ENCODE data around the gene INSIG1. TPM values are rescaled to one million over a fixed set of nuclear protein-coding genes. Genes with fewer than 3 reads are reported as not detected.

Gene INSIG1
- total RNA-seq, 1 experiment from 2014 or later = 105 TPM

DNA sequence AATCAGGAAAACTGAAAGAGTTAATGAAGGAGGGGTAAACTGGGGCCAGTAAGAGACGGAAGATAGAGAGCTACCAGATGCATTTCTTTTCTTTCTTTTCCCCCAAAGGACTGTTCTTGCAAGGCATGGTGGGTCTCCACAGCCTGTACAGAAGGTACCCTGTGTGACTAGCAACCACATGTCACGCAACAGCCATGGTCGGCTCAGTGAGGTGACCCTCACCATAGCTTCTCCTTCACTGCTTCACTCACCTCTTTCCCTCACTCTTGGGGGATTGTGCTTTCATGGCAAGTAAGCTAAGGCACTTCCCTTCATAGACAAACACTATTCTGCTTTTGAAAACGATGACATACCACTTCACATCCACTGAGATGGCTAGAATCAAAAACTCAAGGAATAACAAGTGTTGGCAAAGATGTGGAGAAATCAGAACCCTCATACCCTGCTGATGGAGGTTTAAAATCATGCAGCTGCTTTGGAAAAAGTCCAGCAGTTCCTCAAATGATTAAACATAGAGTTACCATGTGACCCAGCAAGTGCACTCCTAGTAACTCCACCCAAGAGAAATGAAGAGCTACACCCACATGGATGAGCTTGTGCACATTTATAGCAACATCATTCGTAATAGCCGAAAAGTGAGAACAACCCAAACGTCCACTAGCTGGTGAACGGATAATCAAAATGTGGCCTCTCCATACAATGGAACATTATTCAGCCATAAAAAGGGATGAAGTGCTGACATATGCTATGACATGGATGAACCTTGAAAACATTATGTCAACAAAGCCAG lies 3.8 kb upstream of the INSIG1 start:
- in situ Hi-C loops (cut with HindIII; ENCODE audit: low pct_unique_long_range_greater_than_20kb, low sequenced_read_pairs) = no loop called here
- DNase-seq (ENCODE audit: low read depth, low spot score) = no peak

DNA sequence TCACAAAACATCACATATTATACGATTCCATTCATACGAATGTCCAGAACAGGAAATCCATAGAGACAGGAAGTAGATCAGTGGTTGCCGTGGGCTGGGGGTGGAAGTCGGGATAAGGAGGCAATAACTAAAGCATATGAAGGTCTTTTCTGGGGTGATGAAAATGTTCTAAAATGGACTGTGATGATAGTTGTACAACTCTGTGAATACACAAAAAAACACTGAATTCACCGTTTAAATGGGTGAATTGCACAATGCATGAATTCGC lies 3.2 kb upstream of the INSIG1 start:
- no peak for DNase-seq (ENCODE audit: low read depth, low spot score)
- in situ Hi-C loops (cut with HindIII; ENCODE audit: low pct_unique_long_range_greater_than_20kb, low sequenced_read_pairs) = no loop called here

DNA sequence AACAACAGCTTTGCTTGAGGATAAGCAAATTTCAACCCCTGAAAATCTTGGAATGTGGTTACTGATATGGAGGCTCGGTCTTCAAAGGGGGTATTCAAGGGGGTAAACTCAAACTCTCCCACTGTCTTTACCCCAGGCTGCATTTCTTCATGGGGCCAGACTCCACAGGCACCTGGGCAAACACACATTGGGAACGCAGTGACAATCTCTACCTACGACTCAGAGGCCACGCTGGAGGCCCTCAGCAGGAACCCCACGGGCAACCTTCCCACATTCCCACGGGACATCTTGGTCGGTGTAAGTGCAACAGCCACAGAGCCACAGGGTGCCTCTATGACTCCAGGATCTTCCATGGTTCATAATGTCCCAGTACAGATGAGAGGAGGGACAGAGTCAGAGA lies 2.2 kb upstream of the INSIG1 start:
- no peak for DNase-seq (ENCODE audit: low read depth, low spot score)
- in situ Hi-C loops (cut with HindIII; ENCODE audit: low pct_unique_long_range_greater_than_20kb, low sequenced_read_pairs) = no loop called here

DNA sequence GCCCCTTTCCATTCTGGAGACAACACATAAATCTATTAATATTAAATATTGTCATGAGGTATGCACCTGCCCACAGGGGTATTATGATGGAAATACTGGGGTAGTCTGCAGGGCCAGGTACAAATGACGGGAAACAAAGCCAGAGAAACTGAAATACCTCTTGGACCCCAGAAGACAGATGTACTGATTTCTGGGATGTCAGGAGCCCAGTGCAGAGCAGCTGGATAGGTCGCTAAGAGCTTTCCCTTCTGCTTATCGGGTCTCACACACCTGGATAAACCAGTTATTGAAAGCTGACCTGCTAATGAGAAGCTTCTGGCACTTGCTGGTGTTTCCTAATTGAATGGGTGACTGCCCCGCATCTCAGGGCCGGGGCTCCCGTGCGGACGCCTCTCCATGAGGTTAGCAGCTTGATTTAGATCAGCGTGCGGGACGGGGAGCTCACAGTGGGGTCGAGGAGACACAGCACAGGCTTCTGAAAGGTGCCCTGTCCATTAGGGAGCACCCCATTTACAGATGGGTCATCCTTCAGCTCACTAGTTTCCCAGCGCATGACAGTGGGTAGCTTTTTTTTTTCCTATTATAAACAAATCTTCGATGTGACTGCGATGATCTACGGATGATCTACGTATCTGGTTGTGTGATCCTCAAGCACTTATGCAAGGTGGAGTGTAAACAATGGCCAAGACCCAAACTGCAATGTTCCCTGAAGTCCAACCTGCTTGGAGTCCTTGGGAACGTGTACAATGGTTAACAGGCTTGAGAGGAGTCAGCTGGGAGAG lies 1.5 kb upstream of the INSIG1 start:
- no peak for DNase-seq (ENCODE audit: low read depth, low spot score)
- in situ Hi-C loops (cut with HindIII; ENCODE audit: low pct_unique_long_range_greater_than_20kb, low sequenced_read_pairs) = no loop called here

DNA sequence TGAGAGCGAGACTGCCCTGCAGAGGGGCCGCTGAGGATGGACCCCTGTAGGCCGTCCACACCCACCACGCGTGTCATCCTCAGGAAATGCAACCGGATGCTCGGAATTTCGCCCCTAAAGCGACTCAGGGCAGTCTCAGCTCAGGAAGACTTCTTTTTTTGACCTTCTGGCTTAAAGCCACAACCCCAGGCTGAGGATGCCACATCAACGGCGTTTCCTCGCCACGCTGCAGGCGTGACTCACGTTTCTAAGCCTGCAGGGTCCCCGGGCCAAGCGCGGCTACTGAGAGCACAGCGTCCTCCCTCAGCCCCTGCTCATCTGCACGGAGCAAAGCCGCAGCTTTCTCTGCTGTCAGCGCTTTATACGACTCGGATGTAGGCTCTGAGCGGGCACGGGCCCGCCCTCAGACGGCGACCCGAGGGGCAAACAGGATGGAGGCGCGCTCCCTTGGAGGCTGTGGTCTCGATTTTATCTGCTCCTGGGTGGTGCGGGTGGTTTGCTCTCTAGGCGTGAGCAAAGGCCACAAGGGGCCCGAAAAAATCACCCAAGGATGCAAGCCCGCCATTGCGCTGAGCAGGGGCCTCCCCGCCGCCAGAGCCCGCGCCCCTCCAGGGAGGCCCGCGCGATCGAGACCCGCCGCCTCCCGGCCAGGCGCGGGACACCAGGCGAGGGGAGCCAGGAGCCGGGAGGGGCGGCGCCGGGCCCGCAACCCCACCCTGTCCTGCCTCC lies 726 bp upstream of the INSIG1 start:
- peak; percentile 23 for DNase-seq (ENCODE audit: low read depth, low spot score)
- in situ Hi-C loops (cut with HindIII; ENCODE audit: low pct_unique_long_range_greater_than_20kb, low sequenced_read_pairs) = no loop called here

DNA sequence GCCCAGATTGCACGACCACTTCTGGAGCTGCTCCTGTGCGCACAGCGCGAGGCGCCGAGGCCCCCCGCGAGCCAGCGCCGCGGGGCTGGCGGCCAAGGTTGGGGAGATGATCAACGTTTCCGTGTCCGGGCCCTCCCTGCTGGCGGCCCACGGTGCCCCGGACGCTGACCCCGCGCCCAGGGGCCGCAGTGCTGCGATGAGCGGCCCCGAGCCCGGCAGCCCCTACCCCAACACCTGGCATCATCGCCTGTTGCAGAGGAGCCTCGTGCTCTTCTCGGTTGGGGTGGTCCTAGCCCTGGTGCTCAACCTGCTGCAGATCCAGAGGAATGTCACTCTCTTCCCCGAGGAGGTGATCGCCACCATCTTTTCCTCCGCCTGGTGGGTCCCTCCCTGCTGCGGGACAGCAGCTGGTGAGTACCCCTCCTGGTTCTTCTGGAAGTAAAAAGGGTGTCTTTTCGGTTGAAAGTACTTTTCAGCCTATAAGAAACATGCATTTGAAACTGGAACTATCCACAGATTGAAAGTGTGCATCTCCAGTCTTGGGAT lies 683 bp downstream of the INSIG1 start:
- in situ Hi-C loops (cut with HindIII; ENCODE audit: low pct_unique_long_range_greater_than_20kb, low sequenced_read_pairs) = no loop called here

DNA sequence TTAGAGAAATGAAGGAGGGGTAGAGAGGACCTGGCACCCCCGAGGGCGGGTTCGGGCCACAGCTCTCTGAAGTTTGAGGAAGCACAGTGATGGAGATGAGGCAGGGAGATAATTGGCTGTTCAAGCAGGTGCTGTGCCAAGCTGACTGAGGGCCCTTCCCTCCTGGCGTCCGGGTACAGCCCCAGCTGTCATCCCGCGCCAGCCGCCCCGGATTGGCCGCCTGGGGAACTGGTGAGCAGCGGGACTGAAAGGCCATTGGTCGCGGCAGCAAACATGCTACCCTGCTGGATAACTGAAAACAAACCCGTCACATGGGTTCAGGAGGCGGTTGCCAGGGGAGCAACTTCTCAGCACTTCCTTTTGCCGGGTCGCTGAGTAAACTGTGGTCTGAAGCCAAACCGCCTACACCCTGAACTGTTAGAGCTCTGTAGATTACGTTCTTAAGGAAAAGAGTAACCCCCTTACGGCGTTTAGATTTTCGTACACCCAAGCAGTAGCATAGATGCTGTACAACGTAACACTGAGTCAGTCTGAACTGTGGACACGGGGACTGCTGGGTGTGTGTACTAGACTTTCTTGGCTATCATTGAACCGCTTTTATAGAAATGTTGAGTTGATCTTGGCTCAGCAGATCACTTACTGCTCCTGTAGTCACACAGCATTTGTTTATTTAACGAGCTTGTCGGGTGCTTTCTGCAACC lies 1.3 kb downstream of the INSIG1 start:
- peak; percentile 96 for DNase-seq (ENCODE audit: low read depth, low spot score)
- in situ Hi-C loops (cut with HindIII; ENCODE audit: low pct_unique_long_range_greater_than_20kb, low sequenced_read_pairs) = no loop called here

More for the DNA sequence above, 683 bp downstream of the INSIG1 start:
- DNase-seq (ENCODE audit: low read depth, low spot score) = no peak

DNA sequence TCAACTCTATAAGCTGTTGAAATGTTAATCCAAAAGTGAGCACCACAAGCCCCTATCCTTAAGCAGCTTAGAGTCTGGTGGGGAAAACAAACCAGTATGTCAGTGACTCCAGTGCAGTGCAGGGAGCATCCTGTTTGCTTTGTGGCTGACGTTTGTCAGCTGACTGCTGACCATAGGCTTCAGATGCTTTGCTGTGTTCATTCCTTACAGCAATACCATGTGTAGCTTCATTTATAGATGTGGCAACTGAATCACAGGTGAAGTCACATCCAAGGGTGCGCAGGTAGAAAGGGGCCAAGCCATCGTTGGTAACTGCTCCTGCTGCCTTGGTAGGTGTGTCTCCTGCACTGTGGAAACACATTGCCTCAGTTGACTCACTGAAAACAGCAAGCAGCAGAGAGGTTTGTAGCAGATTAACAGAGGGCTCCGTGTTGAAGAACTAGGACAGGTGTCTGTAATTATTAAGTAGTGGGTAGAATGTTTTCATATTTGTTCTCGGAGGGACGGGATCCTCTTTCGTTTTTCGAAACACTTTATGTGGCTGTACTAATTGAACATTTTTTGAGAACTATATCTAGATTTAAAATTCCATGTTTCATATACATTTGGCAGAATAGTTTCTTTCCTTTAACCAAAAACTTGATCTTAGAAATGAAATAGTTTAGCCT lies 2.0 kb downstream of the INSIG1 start:
- DNase-seq (ENCODE audit: low read depth, low spot score) = peak; percentile 23

DNA sequence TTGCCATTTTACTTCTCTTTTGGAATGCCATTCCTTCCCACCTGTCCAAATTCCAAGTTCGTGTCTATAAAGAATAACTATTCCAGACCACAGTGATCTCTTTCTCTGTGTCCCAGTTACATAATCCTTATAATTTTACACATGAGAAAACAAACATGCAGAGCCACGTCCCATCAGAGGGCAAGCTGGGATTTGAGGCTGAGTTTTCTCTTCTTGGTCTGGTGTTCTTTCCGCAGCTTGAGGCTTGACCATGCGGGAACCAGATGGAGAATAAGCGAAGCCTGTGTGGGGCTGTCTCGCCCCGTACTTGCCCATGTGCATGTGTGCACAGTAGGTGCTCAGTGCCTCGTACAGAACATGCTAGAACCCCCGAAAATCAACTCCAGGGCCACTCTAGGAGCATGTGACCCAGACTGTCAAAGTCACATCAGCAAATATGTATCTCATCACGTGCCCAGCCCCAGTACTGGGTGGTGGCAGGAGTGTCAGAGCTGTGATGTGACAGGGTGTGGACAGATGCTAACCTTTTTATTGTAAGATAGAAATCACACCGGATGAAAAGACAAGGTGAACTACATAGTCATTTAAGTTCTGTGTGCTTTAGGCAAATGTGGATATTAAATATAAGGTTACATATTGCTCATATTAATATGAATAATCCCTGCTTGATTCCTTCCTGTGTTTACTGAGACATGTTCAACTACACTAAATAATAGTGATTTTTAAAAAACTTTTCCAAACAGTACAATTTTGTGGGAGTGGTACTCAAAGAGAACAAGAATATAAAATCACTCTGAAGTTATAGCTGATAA lies 3.2 kb downstream of the INSIG1 start:
- in situ Hi-C loops (cut with HindIII; ENCODE audit: low pct_unique_long_range_greater_than_20kb, low sequenced_read_pairs) = no loop called here
- no peak for DNase-seq (ENCODE audit: low read depth, low spot score)

More for the DNA sequence above, 2.0 kb downstream of the INSIG1 start:
- in situ Hi-C loops (cut with HindIII; ENCODE audit: low pct_unique_long_range_greater_than_20kb, low sequenced_read_pairs) = no loop called here

DNA sequence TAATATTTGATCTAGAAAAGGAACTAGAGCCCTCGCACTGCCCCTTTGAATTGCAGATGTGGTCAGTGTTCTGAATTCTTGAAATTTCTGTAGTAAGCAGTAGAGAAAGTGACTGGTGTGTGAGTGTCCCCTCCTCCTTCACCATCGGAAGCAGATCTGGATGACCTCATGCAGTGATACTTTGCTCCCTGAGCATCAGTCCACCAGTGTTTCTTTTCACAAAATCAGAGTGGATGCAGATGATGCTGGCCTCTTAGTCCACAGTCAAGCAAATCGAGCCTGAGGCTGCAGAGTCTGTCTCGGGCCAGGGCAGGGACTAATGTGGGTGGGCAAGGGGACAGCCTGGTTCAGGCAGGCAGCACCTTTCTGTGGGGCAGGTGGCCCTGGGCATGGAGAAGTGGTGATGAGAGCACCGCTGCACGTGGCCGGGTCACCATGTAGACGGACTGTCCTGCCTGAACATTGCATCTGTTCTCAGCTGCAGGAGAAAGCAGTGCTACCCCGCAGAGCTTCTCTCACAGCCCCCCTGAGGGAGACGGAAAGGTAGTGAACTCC lies 5.4 kb downstream of the INSIG1 start:
- no peak for DNase-seq (ENCODE audit: low read depth, low spot score)
- in situ Hi-C loops (cut with HindIII; ENCODE audit: low pct_unique_long_range_greater_than_20kb, low sequenced_read_pairs) = no loop called here

DNA sequence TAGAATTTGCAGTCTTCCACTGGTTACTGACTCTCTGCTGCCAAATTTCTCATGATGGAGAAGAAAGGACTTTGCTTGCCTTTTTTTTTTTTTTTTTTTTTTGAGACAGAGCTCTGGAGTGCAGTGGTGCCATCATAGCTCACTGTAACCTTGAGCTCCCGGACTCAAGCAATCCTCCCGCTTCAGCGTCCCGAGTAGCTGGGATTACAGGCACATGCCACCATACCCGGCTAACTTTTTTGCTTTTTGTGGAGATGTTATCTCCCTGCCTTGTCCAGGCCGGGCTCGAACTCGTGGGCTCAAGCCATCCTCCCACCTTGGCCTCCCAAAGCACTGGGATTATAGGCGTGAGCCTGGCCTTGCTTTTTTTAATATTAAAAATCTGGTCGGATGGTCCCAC lies 6.2 kb downstream of the INSIG1 start:
- no peak for DNase-seq (ENCODE audit: low read depth, low spot score)
- in situ Hi-C loops (cut with HindIII; ENCODE audit: low pct_unique_long_range_greater_than_20kb, low sequenced_read_pairs) = no loop called here

DNA sequence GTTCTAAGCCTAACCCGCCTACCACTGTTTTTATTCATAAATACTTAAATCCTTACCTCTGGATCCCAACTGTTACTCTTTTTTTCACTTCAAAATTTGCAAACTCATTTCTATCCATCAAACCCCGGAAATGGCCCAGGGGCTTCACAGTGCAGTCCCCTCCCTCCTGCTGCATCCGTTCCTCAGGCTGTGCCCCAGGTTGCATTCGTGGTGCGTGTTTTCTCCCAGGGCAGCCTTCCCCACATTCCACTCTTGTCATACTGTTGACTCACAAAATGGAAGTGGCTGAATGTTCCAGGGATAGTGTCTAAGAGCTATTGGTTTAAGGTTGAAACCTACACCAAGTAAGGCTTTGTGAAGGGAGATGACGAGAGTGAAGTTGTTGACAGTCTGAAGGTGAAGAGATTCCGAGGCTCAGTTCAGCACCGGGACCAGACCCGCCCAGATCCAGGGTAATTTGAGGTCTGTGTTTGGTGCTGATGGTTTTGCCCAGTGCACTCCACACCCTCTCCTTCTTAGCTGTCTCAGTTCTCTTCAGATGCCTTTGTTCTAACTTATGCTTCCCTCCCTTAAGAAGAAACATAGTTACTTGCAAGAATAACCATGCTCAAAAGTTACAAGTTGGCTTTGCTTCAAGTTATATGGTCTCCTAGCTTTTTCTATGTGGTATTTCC lies 7.7 kb downstream of the INSIG1 start:
- in situ Hi-C loops (cut with HindIII; ENCODE audit: low pct_unique_long_range_greater_than_20kb, low sequenced_read_pairs) = no loop called here
- no peak for DNase-seq (ENCODE audit: low read depth, low spot score)

DNA sequence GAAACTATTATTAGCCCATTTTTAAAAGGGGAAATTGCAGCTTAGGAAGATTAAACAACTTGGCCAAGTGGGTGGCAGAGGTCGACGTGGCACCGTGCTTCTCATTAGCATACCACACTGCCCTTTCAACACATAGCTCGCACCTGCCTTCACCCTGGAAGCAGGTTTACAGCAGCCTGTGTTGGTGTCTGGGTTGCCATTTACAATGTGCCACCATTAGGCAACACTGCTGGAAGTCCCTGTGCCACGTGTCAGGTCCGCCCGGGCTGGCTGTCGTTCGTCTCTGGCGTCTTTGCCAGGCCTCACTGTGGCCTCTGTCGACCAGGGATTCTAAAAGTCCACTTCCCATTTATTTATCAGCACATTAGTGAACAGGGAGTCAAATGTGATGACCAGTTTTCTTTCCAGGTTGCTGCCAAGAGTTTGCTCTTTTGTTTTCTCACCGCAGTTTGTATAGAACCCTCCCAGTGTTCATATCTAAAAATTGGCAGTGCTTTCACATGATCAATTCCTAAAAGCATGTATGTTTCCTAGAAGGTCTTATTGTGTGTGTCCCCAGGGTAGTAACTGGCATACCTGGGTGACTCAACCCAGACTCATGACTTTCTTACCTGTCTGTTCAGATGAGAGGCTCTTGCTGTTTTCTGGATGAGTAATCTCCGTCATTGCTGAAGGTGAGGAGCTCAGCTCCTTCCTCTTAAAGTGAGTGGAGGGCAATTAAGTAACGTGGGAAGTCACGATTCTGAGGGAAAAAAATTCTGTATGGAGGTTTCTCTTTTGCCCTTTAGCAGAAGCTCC lies 9.2 kb downstream of the INSIG1 start:
- DNase-seq (ENCODE audit: low read depth, low spot score) = no peak
- in situ Hi-C loops (cut with HindIII; ENCODE audit: low pct_unique_long_range_greater_than_20kb, low sequenced_read_pairs) = no loop called here

DNA sequence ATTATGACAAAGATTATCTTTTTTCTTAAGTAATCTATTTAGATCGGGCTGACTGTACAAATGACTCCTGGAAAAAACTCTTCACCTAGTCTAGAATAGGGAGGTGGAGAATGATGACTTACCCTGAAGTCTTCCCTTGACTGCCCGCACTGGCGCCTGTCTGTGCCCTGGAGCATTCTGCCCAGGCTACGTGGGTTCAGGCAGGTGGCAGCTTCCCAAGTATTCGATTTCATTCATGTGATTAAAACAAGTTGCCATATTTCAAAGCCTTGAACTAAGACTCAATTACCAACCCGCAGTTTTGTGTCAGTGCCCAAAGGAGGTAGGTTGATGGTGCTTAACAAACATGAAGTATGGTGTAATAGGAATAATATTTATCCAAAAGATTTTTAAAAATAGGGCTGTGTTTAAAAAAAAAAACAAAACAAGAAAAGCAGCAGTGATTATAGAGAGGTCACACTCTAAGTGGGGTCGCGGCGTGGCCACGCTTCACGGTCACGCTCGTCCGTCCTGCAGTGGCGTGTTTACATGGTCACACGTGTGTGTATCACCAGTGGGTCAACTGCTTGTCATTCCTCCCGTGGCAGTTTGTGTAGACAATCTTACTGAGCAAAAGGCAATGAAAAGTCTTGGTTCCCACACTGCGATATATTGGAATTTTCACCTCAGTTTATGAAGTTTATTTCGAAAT lies 10.8 kb downstream of the INSIG1 start:
- no peak for DNase-seq (ENCODE audit: low read depth, low spot score)
- in situ Hi-C loops (cut with HindIII; ENCODE audit: low pct_unique_long_range_greater_than_20kb, low sequenced_read_pairs) = no loop called here

DNA sequence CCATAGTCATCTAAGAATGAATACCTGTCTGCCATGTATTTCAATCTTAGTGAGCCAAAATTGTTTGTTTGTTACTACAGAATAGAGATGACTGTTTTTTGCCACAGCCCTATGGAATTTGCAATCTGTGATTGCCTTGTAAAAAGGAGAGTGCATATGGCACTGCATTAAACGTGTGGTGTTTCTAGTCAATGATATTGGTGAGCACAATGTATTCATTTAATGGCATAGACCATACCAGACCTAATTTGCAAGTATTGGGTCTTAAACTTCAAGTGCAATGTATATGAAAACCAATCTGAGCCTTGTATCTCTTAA lies 11.3 kb downstream of the INSIG1 start:
- in situ Hi-C loops (cut with HindIII; ENCODE audit: low pct_unique_long_range_greater_than_20kb, low sequenced_read_pairs) = no loop called here
- DNase-seq (ENCODE audit: low read depth, low spot score) = no peak
